IPS-18c (cell line): ENCODE measurements around the gene OR6S1.
"Not testable (repeated sequence)": the region's sequence is repeated elsewhere in the genome, so short reads cannot be mapped to it uniquely, and the experiment has no call there.

Source experiments
- H3K4me3 ChIP-seq: 2 replicates; pipeline ENCODE4 v1.7.0; 2013; ENCODE audit warnings: low read depth, mild to moderate bottlenecking, low read length, moderate library complexity; ENCODE audit not compliant: insufficient read depth
- H3K9me3 ChIP-seq: one replicate; pipeline ENCODE4 v1.6.1; 2013; ENCODE audit warnings: mild to moderate bottlenecking, low read length, moderate library complexity; ENCODE audit not compliant: control insufficient read depth, insufficient read depth

Gene OR6S1

DNA sequence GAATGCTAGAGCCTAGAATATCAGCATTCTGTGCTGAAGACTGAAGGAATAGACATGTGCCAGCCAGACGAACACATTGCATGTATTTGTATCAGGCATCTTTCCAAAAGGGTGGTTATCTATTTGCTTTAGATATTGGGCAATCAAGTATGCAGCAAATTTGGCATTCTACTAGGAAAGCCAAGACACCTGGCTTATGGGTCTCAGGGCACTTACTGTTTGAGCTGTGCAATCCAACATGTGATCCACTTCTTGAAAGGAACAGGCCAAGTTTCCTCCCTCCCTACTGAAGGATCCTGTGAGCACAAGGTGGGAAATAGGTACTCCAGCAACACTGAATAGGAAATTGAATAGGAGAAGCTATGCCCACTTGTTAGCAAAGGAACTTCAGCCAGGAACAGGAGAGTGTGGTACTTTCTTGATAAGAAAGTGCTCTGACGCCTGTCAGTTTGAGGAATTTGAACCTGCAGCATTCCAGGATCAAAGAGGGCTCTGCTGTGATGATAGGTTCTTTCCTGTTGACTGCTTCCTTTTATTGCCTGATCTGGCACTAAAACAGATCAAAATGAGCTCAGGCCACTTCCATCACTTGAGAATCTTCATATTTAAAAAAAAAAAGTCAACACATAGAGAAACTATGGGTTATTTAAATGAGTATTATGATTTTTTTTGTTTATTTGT is 20.6 kb downstream of the OR6S1 start:
- no peak overlapping the region for H3K4me3 ChIP-seq
- H3K9me3 ChIP-seq = no peaks in the 10 kb centered on the region

DNA sequence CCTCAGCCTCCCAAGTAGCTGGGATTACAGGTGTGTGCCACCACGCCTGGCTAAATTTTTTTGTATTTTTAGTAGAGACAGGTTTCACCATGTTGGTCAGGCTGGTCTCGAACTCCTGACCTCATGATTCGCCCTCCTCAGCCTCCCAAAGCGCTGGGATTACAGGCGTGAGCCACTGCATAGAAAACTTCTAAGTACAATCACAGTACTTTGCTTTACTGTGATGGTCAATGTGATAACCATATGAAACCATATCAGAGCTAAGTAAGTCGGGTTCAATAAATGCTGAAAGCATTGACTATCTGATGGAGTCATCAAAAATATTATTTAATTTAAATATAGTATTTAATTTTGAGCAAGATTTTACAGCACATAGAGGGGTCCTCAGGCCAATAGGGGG is 21.8 kb downstream of the OR6S1 start:
- H3K9me3 ChIP-seq, H3K4me3 ChIP-seq: not testable (repeated sequence)

DNA sequence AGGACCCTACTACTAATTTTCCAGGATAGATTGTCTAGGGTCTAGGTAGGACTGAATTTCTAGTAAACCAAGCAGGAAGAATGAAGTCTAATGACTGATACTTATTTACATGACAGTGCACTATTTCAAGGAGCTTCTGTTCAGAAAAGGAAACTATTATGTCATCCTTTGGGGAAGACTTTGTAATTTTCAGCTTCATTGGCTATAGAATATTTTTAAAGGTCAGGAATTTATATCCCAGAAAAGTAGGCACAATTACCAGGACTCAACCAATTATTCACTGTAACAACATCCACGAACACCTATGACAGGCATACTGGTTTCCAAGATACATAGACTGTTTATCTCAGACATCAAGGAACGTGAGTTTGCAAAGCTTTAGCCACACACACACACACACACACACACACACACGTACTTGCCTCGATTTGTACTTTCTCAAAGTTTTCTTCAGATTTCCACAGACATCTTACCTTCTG is 23.2 kb downstream of the OR6S1 start:
- Histone ChIP-seq H3K9me3 (no peaks in the 10 kb centered on the region), H3K4me3 (no peak overlapping the region)

DNA sequence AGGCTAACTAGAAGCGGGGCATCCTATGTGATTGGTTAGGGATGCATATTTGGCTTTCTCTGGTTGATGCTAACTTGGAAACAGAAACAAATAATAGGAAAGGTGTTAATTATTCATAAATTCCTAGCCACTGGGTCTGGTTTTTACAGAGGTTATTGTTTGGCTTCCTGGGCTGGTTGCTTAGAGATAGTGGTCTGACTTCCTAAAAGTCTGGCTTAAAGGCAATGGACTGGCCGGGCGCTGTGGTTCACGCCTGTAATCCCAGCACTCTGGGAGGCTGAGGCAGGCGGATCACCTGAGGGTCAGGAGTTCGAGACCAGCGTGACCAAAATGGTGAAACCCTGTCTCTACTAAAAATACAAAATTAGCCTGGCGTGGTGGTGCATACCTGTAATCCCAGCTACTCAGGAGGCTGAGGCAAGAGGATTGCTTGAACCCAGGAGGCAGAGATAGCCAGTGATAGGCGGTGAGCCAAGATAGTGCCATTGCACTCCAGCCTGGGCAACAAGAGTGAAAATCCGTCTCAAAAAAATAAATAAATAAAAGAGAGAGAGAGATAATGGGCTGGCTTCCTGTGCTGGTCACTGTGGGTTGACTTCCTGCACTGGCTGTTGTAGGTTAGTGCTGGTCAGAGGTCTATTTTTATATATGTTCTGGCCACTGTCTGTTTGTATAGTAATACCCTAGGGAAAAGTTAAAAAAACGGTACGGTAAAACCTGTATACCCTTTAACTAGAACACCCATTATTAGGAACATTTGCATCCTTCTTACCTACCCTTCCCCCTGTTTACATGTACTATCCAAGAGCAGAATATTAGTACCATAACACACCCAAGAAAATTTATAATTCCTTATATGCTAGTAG is 24.1 kb downstream of the OR6S1 start:
- Histone ChIP-seq H3K4me3 (no peak overlapping the region), H3K9me3 (no peaks in the 10 kb centered on the region)

DNA sequence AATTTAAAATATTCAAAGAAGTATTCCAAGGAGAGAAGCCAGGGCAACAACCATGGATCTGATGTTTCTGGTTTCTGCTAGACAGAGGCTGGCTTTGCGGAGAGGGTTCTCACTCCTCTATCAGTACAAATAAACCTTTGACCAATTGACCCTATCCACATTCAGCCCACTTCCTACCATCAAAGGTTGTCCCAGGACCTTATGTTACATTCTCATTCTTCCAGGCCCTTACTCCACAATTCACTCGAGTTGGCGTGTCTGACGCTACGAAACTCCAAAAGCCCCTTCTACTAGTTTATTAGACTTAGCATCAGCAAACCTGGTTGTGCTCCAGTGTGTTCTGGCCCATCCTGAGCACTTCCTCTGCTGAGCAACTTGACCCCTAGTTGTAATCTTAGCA is 25.5 kb downstream of the OR6S1 start:
- Histone ChIP-seq H3K9me3 (no peaks in the 10 kb centered on the region), H3K4me3 (no peak overlapping the region)

DNA sequence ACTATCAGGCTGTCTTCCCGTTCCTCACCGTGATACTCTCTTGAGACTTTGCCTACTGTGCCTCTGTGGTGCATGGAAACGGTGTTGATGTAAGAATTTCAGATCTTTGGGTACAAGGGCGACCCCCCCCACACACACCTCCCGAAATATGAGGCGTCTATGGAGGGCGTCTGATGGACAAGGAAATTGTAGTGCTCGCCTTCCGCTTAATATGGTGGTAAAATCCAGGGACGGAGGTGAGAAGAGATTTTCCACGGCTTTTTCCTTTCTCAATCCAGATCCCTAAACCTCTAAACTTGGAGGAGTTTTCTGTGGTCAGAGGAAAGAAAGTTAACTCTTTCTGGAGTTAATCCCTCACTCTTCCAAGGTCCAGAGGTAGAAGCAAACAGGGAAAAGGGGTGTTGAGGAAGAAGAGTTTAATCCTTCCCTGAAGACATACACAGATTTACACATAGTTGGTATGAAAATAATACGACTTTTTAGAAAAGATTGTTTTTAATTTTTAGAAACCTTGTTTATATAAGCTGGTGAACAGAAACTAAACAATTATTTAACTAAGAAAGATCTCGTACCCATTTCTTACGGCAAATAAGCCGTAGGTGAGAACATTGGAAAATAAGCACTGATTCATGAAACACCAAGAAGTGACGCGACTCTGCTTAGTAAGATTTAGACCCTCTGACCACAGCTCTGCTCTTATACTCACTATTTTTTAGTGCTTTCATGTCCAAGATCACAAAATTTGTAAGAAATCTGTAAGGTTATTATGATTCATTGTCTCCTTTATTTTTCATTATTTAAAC is 27.3 kb downstream of the OR6S1 start:
- H3K9me3 ChIP-seq = no peaks in the 10 kb centered on the region
- H3K4me3 ChIP-seq = peak overlapping the region; percentile 77

DNA sequence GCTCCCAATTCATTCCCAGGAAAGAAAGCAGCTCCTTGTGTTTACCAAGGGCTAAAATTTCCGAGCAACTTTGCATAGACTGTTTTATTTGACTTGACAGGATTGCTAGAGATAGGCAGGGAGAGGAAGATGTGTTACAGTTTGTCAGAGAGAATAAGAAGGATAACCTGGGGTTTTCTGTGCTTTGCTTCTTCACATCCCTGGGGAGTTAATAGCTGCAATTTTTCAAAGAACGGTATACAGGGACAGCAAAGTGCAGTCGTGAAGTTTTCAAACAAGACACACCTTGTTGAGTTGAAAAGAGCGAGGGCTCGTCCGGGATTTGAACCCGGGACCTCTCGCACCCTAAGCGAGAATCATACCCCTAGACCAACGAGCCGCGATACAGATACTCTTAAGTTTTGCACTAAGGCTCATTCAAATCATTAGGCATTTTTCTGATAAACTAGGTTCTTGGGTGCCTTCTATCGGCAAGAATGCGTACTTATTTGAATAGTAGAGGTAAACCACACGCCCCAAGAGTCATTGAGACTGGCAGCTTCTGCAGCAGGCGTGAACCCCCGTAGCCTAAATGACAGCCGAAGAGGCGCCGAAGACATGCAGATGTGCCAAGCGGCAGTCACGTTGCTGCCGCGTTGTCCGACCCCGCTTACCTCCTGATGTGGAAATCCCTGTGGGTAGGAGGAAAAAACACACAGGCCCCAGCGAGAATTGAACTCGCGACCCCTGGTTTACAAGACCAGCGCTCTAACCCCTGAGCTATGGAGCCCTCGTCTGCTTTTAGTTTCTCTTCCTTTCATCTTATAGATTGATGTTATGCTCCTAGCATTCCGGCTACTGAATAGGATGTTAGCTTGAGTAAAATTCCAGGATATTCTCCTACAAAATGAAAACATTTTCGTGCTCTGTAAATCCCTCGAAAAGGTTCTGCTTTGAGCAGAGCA is 28.1 kb downstream of the OR6S1 start:
- no peaks in the 10 kb centered on the region for H3K9me3 ChIP-seq
- peak overlapping the region; percentile 77 for H3K4me3 ChIP-seq

DNA sequence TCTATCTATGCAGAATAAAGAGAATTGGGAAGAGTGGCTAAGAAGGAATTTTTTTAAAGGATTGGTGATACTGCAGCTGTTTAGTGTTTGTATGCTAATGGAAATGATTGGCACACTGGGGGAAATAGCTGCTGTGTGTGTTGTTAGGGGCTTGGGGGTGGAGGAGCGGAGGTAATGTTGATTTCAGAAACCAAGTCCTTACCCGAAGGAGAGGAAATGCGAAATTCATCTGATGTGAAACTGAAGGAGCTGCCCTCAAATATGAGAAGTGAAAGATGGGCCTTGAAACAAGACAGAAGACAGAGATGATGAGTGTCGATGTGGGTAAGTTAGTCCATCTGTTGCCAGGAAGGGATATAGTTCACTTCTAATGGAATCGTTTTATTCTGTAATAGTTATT is 29.1 kb downstream of the OR6S1 start:
- Histone ChIP-seq H3K9me3 (no peaks in the 10 kb centered on the region), H3K4me3 (no peak overlapping the region)

DNA sequence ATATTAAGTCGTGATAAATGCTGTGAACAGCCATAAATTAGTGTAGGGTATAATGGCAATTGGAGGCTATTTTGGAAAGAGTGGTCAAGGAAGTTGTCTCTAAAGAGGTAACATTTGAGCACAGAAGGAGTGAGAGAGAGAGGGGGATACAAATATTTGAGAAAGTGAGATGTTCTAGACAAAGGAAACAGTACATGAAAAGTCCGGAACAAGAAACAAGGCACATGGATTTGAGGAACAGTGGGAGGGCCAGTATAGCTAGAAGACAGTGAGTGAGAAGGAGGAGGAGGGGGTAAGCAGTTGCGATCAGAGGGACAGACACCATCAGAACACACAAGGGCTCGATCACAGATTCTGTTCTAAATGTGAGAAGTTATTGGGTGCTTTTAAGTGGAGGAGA is 30.2 kb downstream of the OR6S1 start:
- Histone ChIP-seq H3K4me3 (no peak overlapping the region), H3K9me3 (no peaks in the 10 kb centered on the region)

DNA sequence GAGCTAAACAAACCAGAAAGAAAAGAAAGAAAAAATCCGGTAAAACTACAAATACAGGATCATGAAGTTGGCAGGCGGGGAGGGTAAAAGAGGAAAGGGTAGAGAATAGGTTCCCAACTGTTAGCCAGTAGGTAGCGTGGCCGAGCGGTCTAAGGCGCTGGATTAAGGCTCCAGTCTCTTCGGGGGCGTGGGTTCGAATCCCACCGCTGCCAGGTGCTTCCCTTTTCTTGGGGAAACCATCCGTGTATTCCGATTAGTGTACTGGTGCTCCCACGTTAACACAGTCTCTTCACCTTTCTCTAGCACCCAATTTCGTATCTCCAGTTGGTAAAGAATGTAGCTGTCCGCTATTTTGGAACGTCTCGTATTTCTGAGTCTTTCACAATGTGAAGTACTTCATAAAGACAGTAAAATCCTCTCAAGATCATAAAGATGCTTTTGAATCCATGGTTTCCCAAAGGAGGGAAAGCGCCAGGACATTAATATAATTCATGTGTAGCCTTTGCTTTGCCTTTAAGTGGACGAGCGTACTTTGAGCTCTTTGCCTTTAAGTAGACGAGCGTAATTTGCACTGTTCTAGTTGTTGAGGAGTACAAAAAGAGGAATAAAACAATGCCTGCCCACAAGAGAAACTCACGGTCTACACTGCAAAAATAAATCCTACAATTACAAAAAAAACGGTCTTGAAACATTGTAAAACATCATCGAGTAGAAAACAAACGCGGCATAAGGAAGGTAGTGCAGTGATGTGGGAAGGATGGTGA is 31.3 kb downstream of the OR6S1 start:
- peak overlapping the region; percentile 96 for H3K4me3 ChIP-seq
- H3K9me3 ChIP-seq = no peaks in the 10 kb centered on the region

DNA sequence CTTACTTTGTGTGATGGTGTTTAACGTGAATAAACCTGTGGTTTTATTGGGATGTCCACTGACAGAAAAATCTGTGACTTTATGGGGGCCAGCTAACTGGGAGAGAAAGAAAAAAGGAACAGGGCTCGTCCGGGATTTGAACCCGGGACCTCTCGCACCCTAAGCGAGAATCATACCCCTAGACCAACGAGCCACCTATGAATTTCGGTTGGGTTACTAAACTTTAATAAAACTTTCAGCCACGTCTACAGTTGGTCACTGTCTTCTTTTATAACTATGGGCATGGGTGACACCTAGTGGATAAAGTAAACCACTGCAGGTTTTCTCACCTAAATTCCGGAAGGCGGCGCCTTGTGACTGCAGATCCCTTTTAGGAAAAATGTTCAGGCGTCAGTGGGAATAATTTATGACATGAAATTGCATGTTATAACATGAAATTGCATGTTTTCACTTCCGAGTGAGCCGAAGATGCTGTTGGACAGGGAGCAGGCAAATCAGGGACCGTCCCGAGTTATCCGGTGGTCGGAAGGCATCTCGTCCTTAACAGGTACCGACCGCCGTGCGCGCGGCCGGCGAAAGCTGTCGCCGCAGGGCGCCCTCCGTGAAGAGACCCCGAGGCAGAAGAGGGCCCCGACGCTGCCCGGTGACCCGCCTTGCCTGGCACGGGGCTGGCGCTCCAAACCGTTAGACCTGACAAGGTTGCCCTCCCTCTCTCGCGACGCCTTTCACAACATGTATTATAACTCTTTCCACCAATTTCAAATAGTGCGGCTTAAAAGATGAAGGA is 32.1 kb downstream of the OR6S1 start:
- Histone ChIP-seq H3K4me3 (peak overlapping the region; percentile 96), H3K9me3 (no peaks in the 10 kb centered on the region)

DNA sequence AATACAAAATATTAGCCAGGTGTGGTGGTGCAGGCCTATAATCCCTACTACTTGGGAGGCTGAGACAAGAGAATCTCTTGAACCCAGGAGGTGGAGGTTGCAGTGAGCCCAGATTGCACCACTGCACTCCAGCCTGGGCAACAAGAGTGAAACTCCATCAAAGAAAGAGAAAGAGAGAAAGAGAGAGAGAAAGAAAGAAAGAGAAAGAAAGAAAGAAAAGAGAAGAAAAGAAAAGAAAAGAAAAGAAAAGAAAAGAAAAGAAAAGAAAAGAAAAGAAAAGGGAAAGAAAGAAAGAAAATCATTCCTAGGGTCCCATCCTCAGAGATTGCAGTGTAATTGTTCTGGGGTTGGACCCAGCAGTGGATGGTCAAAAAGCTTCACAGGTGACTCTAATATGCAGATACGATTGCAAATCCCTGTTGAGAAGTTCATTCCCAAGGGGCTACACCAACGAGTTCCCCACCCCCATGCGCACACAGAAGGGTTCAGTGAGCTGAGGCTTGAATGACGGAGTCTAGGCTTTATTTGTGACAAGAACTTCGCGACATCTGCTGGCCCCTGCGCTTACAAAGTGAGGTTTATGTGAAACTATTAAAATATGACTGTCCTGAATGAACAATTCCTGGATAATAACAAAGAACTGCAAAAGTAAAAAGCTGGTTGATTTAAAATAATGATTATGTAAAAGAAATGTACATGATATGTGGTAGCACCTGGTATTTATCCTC is 32.9 kb downstream of the OR6S1 start:
- Histone ChIP-seq H3K4me3 (no peak overlapping the region), H3K9me3 (no peaks in the 10 kb centered on the region)

DNA sequence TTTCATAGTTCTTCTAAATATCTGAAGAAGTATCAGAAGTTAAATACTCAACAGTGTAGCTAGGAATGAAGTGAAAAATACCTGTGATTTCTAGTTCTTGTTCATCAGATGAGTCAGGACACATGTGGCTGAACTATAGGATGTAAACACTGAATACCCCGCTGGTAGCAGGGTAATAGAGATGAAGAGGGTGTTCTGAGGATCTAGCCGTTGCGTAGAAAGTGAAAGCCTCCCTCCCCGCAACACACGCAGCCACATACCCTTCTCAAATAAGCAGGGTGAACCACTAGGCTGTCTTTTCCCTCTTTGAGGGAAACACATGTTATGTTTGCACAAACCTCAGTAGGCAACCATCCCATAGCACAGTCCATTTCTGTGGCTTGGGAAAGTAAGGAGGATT is 33.9 kb downstream of the OR6S1 start:
- H3K4me3 ChIP-seq = no peak overlapping the region

DNA sequence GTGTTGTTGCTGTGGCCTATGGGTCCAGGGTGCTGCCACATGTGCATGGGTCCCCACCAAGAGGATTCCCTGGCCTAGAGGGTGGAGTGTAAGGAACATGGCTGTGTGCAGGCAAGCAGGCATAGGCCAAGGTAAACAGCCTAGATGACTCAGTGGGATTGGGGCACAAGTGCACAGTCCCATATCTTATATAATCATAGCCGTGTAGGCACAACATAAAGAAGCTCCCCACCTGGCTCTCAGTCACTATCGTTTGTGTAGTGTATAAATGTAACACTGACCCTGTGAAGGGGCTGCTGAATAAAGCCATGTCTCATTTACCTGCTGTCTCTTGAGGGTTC is 34.6 kb downstream of the OR6S1 start:
- no peaks in the 10 kb centered on the region for H3K9me3 ChIP-seq
- H3K4me3 ChIP-seq = no peak overlapping the region

More for the DNA sequence above, 33.9 kb downstream of the OR6S1 start:
- H3K9me3 ChIP-seq = no peaks in the 10 kb centered on the region
